SHP77 (cell line): Measurements from ENCODE around the gene IL16.
A peak's percentile ranks its signal among the peaks of the same experiment; 100 is the strongest.

Source experiments
- DNase-seq, 2 experiments: peaks; one replicate each; lab custom pipeline; 2025; lab: John Stamatoyannopoulos, UW

The IL16 gene

GRCh38 chr15:81276967-81277366, 80.3 kb downstream of the IL16 start:
- DNase-seq = no peak

- no peak for DNase-seq
These were observed 81.2 kb downstream of the IL16 start for GRCh38 chr15:81277851-81278250.

GRCh38 chr15:81278306-81279029, 81.8 kb downstream of the IL16 start:
- DNase-seq = no peak

GRCh38 chr15:81279621-81280485, 83.2 kb downstream of the IL16 start:
- no peak for DNase-seq

DNA sequence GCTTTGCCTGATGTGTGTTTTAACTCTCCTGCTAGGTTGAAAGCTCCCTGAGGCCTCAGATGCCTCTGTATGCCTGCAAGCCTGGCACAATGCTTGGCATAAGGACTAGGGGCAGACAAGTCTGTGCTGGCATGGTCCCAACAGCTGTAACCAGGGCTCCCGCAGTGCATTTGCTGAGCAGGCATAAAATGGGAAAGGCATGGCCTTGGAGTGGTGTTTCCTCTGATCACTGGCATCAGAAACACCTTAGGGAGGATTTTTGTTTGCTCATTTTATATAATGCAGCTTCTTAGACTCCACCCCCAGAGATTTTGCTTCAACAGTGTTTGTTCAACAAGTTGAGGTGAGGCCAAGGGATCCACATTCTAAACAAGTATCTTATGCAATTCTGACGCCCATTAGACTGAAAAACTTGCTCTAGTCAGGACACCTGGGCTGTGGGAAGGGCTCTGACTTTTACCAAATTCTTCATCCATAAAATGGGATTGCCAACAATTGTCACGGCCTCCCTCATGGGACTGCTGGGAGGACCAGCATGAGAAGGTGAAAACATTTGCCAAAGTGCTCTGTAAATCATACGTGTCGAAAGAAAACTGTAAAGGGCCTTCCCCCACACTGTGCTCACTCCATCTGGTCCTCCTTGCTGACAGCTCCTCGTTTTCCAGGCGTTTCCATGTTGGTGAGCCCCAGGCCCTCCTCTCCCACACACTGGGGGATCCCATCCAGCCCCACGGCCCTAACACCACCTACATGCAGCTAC, 84.2 kb downstream of the IL16 start:
- DNase-seq = no peak

DNA sequence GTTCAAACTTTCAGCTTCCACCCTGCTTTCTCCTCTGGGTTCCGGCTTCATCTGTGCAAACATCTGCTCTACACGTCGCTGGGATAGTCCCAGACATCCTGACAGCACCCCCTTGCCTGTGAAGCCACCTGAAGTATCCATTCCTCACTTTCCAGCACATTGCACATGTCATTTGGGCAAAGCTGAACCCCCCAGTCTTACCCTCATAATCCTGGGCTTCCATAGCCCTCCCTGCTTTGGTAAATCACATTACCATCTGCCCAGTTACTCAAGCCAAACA, 84.7 kb downstream of the IL16 start:
- DNase-seq = no peak

GRCh38 chr15:81281766-81282605, 85.3 kb downstream of the IL16 start:
- no peak for DNase-seq

DNA sequence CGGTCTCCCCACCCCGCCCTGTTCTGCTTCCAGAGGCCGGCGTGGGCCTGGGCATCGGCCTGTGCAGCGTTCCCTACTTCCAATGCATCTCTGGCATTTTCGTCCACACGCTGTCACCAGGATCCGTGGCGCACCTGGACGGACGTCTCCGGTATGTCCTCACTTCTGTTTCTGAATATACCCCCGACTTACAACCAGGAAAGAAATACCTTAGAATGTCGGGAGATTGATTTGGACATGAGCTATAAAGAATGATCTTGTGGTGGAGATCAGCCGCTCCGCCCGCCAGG, 85.9 kb downstream of the IL16 start:
- no peak for DNase-seq

DNA sequence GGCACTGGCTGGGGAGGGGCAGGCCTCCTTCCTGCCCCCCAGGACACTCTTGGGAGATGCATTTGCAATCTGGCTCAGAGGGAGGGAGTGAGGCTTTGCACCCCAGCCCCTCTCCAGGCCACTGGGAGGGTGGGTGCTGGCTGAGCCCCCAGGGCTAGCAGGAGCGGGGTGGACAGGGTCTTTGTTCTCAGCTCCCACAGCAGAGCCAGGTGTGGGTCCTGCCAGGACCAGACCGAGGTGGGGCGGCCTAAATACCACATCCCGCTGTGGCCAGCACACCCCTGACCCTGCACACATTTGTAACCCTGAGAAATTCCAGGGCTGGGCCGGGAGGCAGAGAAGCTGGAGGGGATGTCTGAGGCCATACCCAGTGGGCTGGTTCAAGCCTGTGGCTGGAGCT, 86.2 kb downstream of the IL16 start:
- no peak for DNase-seq

- no peak for DNase-seq
These were observed 87.8 kb downstream of the IL16 start for GRCh38 chr15:81284256-81285031.

DNA sequence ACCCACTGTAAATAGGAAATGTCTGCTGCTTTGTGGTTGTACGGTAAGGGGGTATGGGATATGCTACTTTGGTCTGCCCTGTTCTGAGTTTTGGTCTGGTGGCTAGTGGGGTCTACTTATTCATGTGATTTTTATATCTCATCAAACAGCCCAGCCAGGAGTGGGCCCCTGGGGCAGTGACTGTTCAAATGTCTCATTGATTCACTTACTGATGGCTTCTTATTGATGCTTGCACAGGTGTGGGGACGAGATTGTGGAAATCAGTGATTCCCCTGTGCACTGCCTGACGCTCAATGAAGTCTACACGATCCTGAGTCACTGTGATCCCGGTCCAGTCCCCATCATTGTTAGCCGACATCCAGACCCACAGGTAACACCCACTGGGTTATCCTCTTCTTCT, 88.8 kb downstream of the IL16 start:
- no peak for DNase-seq

DNA sequence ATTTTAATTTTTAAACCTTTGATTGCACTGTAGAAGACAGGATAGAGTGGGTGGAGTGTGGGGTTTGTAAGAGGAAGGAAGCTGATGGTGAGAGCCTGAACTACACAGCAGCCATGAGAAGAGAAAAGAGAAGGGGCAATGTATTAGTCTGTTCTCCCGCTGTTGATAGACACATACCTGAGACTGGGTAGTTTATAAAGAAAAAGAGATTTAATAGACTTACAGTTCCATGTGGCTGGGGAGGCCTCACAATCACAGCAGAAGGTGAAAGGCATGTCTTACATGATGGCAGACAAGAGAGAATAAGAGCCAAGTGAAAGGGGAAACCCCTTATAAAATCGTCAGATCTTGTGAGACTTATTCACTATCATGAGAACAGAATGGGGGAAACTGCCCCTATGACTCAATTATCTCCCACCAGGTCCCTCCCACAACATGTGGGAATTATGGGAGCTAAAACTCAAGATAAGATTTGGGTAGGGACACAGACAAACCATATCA, 90.0 kb downstream of the IL16 start:
- DNase-seq = no peak

DNA sequence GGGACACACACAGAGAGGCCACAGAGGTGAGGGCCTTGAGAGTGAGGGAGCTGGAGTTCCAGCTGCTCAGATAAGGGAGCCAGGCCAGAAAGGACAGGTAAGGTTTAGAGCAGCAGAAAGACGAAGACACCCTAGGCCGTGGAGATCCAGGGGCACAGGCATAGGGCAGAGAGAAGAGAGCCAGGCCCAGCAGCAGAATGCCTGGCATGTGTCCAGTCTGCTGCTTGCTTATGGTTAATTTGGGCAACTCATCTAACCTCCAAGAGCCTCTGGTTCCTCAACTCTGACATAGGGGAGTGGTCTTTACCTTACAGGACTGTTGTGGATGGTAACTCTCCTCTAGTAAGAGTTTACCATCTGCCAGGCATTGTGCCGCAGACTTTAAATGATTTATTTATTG, 91.4 kb downstream of the IL16 start:
- DNase-seq = no peak

GRCh38 chr15:81288616-81289015, 91.9 kb downstream of the IL16 start:
- DNase-seq = no peak

DNA sequence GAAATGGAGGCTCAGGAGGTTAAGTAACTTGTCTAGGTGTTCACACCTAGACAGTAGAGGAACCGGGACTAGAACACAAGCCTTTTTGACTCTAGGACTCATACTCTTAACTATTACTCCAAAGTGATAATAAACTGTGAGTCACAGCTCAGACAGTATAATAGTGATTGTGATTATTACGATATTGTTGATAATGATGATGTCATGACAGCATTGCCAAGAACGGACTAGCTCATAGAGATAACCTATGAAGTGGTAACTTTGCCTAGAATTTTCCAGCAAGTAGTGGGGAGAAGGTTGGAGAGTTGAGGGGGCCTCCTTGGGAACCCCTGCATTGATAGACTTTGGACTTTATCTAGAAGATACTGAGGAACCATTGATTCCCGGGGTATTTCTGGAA, 93.2 kb downstream of the IL16 start:
- no peak for DNase-seq

DNA sequence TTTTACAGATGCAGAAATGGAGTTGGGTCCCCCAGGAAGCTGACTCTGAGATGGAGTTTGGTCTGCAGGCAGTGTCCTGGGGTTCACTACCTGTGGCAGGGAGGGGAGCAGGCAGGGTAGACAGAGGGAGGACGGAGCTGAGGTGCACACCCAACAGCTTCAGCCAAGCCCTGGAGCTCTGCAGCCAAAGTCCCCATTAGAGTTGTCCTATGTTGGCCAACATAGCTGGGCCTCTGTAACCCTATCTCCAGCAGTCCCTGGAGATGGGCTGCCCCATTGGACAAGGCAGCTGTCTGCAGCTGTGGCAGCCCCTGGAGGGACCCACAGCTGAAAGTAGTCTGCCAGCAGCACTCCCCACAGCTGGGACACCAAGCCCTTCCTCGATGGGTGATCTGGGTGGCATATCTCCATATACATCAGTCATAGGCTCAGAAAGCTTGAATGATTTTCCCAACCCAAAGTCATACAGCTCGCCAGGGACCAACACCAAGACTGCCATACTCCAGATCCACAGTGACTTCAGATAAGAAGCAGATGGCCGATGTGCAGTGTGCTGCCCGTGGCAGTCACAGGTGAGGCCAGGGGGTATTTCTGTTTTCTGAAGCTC, 95.3 kb downstream of the IL16 start:
- DNase-seq = no peak

DNA sequence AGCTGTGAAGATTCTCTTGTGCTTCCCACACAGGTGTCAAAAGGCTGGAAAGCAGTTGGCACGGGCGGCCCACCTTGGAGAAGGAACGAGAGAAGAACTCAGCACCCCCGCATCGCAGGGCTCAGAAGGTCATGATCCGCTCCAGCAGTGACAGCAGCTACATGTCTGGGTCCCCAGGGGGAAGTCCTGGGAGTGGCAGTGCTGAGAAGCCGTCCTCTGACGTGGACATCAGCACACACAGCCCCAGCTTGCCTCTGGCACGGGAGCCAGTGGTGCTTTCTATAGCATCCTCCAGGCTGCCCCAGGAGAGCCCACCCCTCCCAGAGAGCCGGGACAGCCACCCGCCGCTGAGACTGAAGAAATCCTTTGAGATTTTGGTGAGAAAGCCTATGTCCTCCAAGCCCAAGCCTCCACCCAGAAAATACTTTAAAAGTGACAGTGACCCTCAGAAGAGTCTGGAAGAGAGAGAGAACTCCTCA, 95.9 kb downstream of the IL16 start:
- no peak for DNase-seq

DNA sequence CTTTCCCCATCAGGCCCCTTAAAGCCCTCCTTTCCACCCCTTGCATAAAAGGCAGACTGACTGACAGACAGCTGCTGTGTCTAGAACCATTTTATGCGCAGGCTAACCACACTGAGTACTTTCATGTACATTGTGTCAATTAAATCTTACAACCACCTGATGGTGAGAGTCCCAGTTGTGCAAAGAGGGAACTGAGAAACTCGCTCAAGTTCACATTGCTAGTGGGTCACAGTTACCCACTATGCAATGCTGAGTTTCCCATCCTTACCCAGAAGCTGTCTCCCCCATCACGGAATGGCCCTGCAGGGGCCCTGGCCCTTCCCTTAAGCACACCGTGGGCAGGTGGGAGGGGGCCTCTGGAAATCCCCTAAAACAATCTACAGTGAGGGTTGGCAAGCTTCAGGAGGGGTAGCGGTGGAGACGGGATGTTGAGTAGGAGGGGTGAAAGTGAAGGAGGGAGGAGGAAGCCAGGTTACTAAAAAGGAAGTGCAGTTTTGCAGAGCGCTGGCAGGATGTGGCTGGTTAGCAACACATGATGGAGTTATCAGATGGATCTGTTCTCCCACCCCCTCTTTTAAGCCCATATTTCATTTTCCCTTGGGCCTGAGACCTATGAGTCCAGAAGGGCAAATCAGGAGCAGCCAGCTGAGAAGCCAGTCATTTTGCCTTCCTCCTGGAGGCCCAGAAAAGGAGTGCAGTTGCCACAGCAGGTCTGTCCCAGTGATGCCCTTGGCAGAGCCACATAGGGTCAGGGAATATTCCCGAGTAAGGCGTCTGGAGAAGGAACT, 97.2 kb downstream of the IL16 start:
- DNase-seq = no peak

DNA sequence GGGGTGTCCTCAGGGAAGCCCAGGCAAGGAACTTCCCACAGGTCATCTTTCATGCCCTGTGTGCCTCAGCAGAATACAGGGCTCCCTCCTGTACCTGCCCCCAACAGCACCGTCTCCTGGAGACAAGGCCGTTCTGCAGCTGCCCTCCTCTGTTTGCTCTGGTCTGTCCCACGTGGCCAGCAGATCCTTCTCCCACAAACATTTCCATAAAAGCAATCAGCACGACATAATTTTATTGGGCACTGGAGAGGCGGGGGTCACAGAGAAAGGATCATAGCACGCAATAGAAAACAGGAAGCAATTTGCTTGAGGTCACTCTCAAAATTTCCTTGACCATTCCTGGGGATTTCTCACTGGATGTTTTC, 97.8 kb downstream of the IL16 start:
- DNase-seq = peak in 1 of 2 experiments; percentile 10
